Endothelial cell of umbilical vein (primary cell): ENCODE data around the gene FOXI2. TPM values are rescaled to one million over a fixed set of nuclear protein-coding genes. Genes with fewer than 3 reads are reported as not detected.
A peak's percentile ranks its signal among the peaks of the same experiment; 100 is the strongest.

Experiments
- Bru-seq: library from RNA; stranded (reverse); fragments of 400-500 nt; gene quantifications from one replicate; lab custom pipeline; 2021; lab: Mats Ljungman, UMichigan
- BruChase-seq, 2 experiments: library from RNA; stranded (reverse); fragments of 400-500 nt; gene quantifications; one replicate each; lab custom pipeline; 2021; lab: Mats Ljungman, UMichigan
- BruUV-seq: library from RNA; stranded (reverse); fragments of 400-500 nt; replicated peaks from 2 replicates; lab custom pipeline; 2021; lab: Mats Ljungman, UMichigan
- CTCF ChIA-PET: fragments of 300-600, 350-600 bp; sonication (Branson Sonifier 250); formaldehyde crosslinking; loops from one replicate; lab custom pipeline; 2021; ENCODE audit warnings: antibody characterized with exemption, inconsistent platforms; lab: Charles Lee
- POLR2A ChIA-PET: fragments of 300-600, 350-600 bp; sonication (Branson Sonifier 250); formaldehyde crosslinking; loops from one replicate; lab custom pipeline; 2021; ENCODE audit warnings: antibody characterized with exemption, inconsistent platforms; lab: Charles Lee
- DNase-seq: peaks from one replicate; pipeline ENCODE4 v3.0.0-alpha.2; 2011; ENCODE audit warnings: low read depth, low spot score
- FAIRE-seq: peaks from 2 replicates; lab custom pipeline; 2011; peaks lifted over from hg19 to GRCh38; lab: Jason Lieb, UNC
- H2AFZ ChIP-seq: 2 replicates; pipeline ENCODE4 v1.6.0; 2012; ENCODE audit warnings: low read depth, low read length, control low read depth, inconsistent platforms
- H3K27ac ChIP-seq: 2 replicates; pipeline ENCODE4 v1.5.1; 2011; ENCODE audit warnings: low read depth, mild to moderate bottlenecking, control low read depth, low read length, moderate library complexity; ENCODE audit not compliant: insufficient read depth
- H3K27me3 ChIP-seq, 2 experiments: 2 replicates each; pipeline versions ENCODE4 v1.6.0 to v1.6.1; 2011; ENCODE audit warnings: low read length in 2 of 2, mixed read lengths in 1 of 2; ENCODE audit not compliant: control insufficient read depth in 2 of 2, insufficient read depth in 2 of 2
- H3K36me3 ChIP-seq, 2 experiments: 2 replicates in 1 of 2; 3 replicates in 1 of 2; pipeline ENCODE4 v1.5.1; 2011; ENCODE audit warnings: low read length in 2 of 2, mild to moderate bottlenecking in 1 of 2, moderate library complexity in 1 of 2; ENCODE audit not compliant: control insufficient read depth in 2 of 2, insufficient read depth in 2 of 2; ENCODE audit errors: extremely low read depth in 1 of 2
- H3K4me1 ChIP-seq: 3 replicates; pipeline ENCODE4 v1.5.1; 2011; ENCODE audit warnings: mild to moderate bottlenecking, low read length; ENCODE audit not compliant: control insufficient read depth, insufficient read depth; ENCODE audit errors: extremely low read depth
- H3K4me2 ChIP-seq: 2 replicates; pipeline ENCODE4 v1.6.1; 2011; ENCODE audit warnings: low read length, control low read depth, mixed read lengths; ENCODE audit not compliant: insufficient read depth
- H3K4me3 ChIP-seq, 3 experiments: fragments of 200-600 bp in 1 of 3; sonication (generic), shearing (Covaris generic) in 1 of 3; replicated peaks in 1 of 3; 2 replicates each; pipeline ENCODE4 v1.5.1; 2011 to 2016; ENCODE audit warnings: control low read depth in 3 of 3, low read length in 3 of 3, mild to moderate bottlenecking in 2 of 3, inconsistent platforms in 1 of 3, low read depth in 1 of 3, moderate library complexity in 1 of 3; ENCODE audit not compliant: insufficient read depth in 1 of 3
- H3K79me2 ChIP-seq: 2 replicates; pipeline ENCODE4 v1.6.0; 2012; ENCODE audit warnings: low read length, inconsistent platforms; ENCODE audit not compliant: control insufficient read depth, insufficient read depth
- H3K9ac ChIP-seq: replicated peaks from 2 replicates; pipeline ENCODE3; 2011; ENCODE audit warnings: low read length, control low read depth; ENCODE audit not compliant: insufficient read depth; ENCODE audit errors: extremely low read depth
- H3K9me1 ChIP-seq: replicated peaks from 3 replicates; pipeline ENCODE4 v1.6.0; 2011; ENCODE audit warnings: mild to moderate bottlenecking, low read length; ENCODE audit not compliant: control insufficient read depth, insufficient read depth; ENCODE audit errors: extremely low read depth
- H3K9me3 ChIP-seq: replicated peaks from 2 replicates; pipeline ENCODE4 v1.5.1; 2012; ENCODE audit warnings: low read length, inconsistent platforms; ENCODE audit not compliant: control insufficient read depth, insufficient read depth
- H4K20me1 ChIP-seq: replicated peaks from 2 replicates; pipeline ENCODE3; 2011; ENCODE audit warnings: mild to moderate bottlenecking, low read length; ENCODE audit not compliant: control insufficient read depth, insufficient read depth; ENCODE audit errors: extremely low read depth
- EZH2 ChIP-seq: IDR thresholded peaks from 2 replicates; pipeline ENCODE4 v1.6.1; 2012; ENCODE audit warnings: borderline replicate concordance, low read depth, mild to moderate bottlenecking, moderate library complexity, low read length, inconsistent platforms; ENCODE audit not compliant: severe bottlenecking
- GATA2 ChIP-seq: IDR thresholded peaks from 2 replicates; pipeline ENCODE4 v1.7.0; 2011; ENCODE audit warnings: low read depth, mild to moderate bottlenecking, moderate library complexity, mixed read lengths, low read length; ENCODE audit not compliant: insufficient read length, insufficient read depth
- JUN ChIP-seq: IDR thresholded peaks from 2 replicates; pipeline ENCODE4 v1.6.1; 2011; ENCODE audit warnings: borderline replicate concordance, low read depth; ENCODE audit not compliant: insufficient read length, insufficient read depth
- MAX ChIP-seq: IDR thresholded peaks from 2 replicates; pipeline ENCODE4 v1.6.1; 2011; ENCODE audit not compliant: insufficient read depth, insufficient read length
- POLR2AphosphoS5 ChIP-seq: IDR thresholded peaks from 2 replicates; pipeline ENCODE4 v1.6.1; 2012; ENCODE audit warnings: low read depth, mild to moderate bottlenecking, control low read depth, low read length, moderate library complexity; ENCODE audit not compliant: insufficient read depth
- dilution Hi-C: fragments of 300-500 bp; cut with MboI; formaldehyde crosslinking; loops from one replicate; pipeline ENCODE4 v1.15.0; 2019; ENCODE audit warnings: low sequenced_read_pairs; ENCODE audit not compliant: extremely low pct_ligation_motif_present
- intact Hi-C: fragments of 100-400 bp; cut with micrococcal nuclease; formaldehyde crosslinking; loops from one replicate; pipeline ENCODE4 v1.10.0; 2022
- long read RNA-seq: library from polyadenylated mRNA; stranded (forward); transcript quantifications from one replicate; pipeline ENCODE4 v2.0.0, GENCODE V29; 2021
- polyA minus RNA-seq, 3 experiments: library from RNA; depleted of rRNA, polyadenylated mRNA; stranded (reverse); fragments of >200 nt; gene quantifications; 1 replicate in 1 of 3; 2 replicates in 2 of 3; pipeline ENCODE4 v1.2.3, GENCODE V29; 2011
- polyA plus RNA-seq, 4 experiments: library from polyadenylated mRNA; depleted of rRNA in 3 of 4; stranded (reverse) in 3 of 4; unstranded in 1 of 4; fragments of >200 nt; gene quantifications; 2 replicates each; pipeline versions ENCODE4 v1.2.1 to v1.2.3, GENCODE V29; 2011 to 2012; ENCODE audit warnings: missing spikeins in 1 of 4
- total RNA-seq: library from RNA; stranded (reverse); gene quantifications from 2 replicates; pipeline ENCODE4 v1.2.3, GENCODE V29; 2021

Gene FOXI2
- total RNA-seq (not detected in 2 replicates), polyA plus RNA-seq (not detected in 2 replicates), polyA minus RNA-seq (not detected in 2 replicates), Bru-seq, nascent RNA (not detected), BruChase-seq, experiment 1, labeled RNA remaining after a 6-hour chase (not detected), BruChase-seq, experiment 2, labeled RNA remaining after a 2-hour chase (not detected)
- not detected in 2 replicates for polyA plus RNA-seq (2011; cell fraction: cytosol; rRNA removed)
- polyA plus RNA-seq (2011; cell fraction: nucleus; rRNA removed), result not detected in 2 replicates
- polyA plus RNA-seq (2012), result not detected in 2 replicates
- polyA minus RNA-seq (2011; cell fraction: cytosol; rRNA and poly(A)+ RNA removed), result not detected
- polyA minus RNA-seq (2011; cell fraction: nucleus; rRNA and poly(A)+ RNA removed), result not detected in 2 replicates
- long read RNA-seq, result 0 reads

GRCh38 chr10:127736915-127737562 is at the start of gene FOXI2:
FOXI2 (plus strand) TSS chr10:127737185; CDS start chr10:127737274, 89 bp downstream.
- no peak within 1 kb of the TSS for H3K27ac ChIP-seq
- H3K36me3 ChIP-seq, result no peaks in the 10 kb centered on the region
- no peak for DNase-seq
- TF ChIP-seq GATA2 (no peak), EZH2 (peak; percentile 79), MAX (no peak)
- ChIA-PET CTCF (no interaction called here), POLR2A (no interaction called here)
- FAIRE-seq, result no peak
- H3K9me1 ChIP-seq, result no peaks in the 10 kb centered on the region
- no peak within 1 kb of the TSS for H3K4me2 ChIP-seq
- H3K9me3 ChIP-seq, result no peaks in the 10 kb centered on the region
- no peaks in the 10 kb centered on the region for H3K4me1 ChIP-seq
- H3K27me3 ChIP-seq, result peaks cover 35 to 52% of the 10 kb centered on the region in 2 experiments
- H3K79me2 ChIP-seq, result no peaks in the 10 kb centered on the region
- intact Hi-C loops (no loop called here), dilution Hi-C loops (no loop called here)
- no peak within 1 kb of the TSS for H3K4me3 ChIP-seq
- H4K20me1 ChIP-seq, result no peaks in the 10 kb centered on the region
- no peak within 1 kb of the TSS for H3K9ac ChIP-seq
- BruUV-seq, result no TSS peak
- H2AFZ ChIP-seq, result no peak within 1 kb of the TSS

GRCh38 chr10:127687548-127687947 is 49.4 kb upstream of the FOXI2 start:
- no peaks in the 10 kb centered on the region for H3K27me3 ChIP-seq
- H3K9ac ChIP-seq, result no peak overlapping the region
- no peaks in the 10 kb centered on the region for H3K79me2 ChIP-seq
- DNase-seq (no peak), FAIRE-seq (no peak)
- H3K36me3 ChIP-seq, result no peaks in the 10 kb centered on the region
- H3K27ac ChIP-seq, result no peak overlapping the region
- no peak overlapping the region for H2AFZ ChIP-seq
- no peaks in the 10 kb centered on the region for H3K4me1 ChIP-seq
- no peak overlapping the region for H3K4me3 ChIP-seq
- H3K9me3 ChIP-seq, result no peaks in the 10 kb centered on the region
- no peaks in the 10 kb centered on the region for H4K20me1 ChIP-seq
- no peak for TF ChIP-seq POLR2AphosphoS5
- no peak for TF ChIP-seq JUN
- H3K4me2 ChIP-seq, result no peak overlapping the region
- H3K9me1 ChIP-seq, result no peaks in the 10 kb centered on the region
- dilution Hi-C loops (no loop called here), intact Hi-C loops (no loop called here)
- BruUV-seq, result no TSS peak
- ChIA-PET CTCF (no interaction called here), POLR2A (no interaction called here)
